CD4-positive, alpha-beta T cell treated with Interleukin-6 for 4 hours (primary cell): ENCODE data around the gene CD248.
A peak's percentile ranks its signal among the peaks of the same experiment; 100 is the strongest.

Source experiments
- DNase-seq: peaks from one replicate; pipeline ENCODE4 v3.0.0-alpha.2; 2020; ENCODE audit warnings: mixed read lengths

The CD248 gene

DNA sequence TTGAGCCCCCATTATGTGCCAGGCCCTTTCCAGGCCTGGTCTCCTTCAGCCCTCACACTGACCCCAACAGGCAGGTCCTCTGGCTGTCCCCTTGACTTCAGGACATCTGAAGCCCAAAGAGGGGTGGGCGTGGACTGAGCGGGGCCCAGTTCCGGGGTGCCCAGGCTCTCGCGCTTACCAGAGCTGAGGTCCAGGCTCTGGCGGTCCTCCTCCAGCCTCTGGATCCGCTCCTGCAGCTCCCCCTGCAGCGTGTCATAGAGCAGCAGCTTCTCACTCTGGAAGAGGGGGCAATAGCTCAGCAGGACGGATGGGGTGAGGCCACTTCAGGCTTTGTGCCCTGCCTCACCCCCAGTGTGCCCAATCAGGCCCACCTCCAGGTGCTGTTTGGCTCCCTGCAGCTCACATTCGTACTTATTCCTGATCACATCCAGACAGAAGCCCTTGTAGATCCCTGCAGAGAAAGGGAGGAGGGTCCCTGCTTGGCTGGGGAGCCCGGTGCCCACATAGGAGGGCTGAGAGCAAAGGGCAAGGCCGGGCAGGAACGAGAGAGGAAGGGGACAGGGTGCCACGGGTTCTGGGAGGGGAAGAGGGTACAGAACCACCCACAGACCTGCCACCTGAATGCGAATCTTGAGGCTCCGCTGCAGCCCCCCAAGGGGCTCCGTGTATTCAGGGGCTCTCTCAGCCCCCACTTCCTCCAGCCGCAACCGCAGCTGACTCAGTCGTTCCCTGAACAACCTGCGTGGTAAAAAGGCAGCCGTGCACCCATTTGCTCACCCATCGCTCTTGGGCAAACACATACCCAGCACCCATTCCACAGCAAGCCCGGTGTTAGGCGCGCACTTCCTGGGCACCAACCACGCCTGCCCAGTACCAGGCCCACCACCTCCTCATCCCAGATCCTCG is 24.0 kb upstream of the CD248 start:
- DNase-seq: no peak

- no peak for DNase-seq
Measured at GRCh38 chr11:66339686-66340483, 23.0 kb upstream of the CD248 start.

DNA sequence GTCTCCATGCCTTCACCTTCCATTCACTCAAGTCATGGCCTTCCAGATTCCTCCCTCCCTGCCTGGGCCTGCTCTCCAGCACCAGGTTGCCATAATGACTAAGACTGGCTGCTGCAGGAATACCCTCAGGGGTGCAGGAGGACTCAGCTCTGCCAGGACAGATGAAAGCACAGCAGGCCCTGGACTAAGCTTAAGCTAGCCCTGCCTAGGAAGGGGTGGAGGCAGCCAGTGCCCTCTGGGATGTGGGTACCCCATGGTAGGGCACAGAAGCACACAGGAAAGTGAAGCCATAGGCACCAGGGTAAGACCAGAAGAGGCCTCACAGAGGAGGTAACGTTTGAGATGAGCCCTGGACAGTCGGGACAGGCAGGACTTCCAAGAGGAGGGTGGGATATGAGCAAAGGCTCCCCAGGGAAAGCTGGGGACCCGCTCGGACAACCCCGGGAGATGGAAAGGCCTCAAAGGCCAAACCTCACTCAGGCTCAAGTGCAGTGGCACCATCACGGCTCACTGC is 22.4 kb upstream of the CD248 start:
- no peak for DNase-seq

DNA sequence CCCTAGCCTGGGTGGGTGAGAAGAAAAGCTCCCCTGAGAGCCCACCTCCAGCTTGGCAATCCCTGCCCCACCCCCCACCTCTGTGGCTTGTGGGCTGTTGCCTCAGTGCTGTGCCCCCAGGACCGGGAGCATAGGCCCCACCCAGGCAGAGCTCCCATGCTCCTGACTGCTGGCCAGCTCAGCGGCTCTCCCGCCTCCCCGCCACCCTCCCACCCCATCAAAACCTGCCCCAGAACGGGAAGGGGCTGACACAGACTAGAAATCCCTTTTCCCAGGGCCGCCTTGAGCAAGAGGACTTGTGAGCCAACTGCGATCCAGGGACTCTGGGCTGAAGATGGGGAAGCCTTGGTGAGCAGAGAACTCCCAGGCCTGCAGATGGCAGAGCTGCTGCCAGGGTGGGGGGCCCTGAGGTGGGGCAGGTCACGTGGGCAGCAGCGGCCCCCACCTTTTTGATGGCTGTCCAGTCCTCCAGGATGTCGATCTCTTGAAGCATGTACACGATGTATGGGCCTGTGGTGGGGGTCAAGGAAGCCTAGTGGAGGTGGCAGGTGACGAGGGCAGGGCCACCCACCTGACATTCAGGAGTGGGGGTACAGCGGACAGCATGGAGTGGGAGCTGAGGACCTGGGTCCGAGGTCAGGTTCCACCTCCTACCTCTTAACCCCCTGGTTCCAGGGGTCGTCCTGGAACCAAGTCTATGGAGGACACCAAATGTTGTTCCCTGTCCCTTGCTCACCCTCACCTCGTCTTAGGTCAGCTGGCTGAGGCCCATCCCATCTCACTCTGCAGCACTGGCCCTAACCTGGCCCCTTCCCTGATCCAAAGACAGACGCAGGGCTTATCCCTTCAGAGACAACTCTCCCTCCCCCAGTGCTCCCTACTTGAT is 21.7 kb upstream of the CD248 start:
- DNase-seq: no peak

DNA sequence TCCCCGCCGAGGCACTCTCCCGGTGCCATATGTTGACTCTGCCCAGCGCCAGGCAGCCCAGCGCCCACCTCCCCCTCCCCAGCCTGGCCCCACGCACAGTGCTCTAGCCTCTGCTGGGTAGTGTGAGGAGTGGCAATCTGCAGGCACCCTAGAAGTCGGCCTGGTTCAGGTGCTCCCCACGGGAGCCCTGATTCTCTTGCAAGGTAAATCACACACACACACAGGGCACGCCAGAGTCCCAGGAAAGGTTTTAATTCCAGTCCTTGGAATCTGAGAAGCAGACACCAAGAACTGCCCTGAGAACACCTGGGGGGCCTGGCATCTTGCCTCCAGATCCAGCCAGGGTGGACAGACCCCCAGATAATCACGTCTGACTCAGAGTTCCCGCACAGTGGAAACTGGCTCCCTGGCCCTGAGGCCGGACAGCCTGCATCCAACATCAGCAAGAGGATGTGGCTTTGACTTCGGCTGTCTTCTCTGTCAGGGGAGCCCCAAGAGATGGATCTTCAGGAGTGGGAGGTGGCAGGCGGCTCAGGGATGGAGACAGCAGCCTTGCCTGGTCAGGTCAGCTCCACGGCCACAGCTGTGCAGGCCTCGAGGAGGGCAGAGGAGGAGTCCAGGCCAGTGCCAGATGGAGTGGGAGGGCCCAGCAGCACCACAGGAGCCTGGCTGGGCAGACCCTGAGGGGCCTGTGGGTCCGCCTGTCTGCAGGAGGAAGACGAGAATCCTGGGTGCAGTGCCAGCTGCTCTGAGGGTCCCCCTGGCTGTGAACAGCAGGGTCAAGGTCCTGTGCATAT is 20.5 kb upstream of the CD248 start:
- DNase-seq: no peak

- DNase-seq: peak; percentile 40
Measured at GRCh38 chr11:66336234-66337102, 19.6 kb upstream of the CD248 start, which contains the start of gene RIN1. TSS of gene RIN1 (minus strand) at chr11:66336434. CDS start at chr11:66336402, 32 bp downstream.

DNA sequence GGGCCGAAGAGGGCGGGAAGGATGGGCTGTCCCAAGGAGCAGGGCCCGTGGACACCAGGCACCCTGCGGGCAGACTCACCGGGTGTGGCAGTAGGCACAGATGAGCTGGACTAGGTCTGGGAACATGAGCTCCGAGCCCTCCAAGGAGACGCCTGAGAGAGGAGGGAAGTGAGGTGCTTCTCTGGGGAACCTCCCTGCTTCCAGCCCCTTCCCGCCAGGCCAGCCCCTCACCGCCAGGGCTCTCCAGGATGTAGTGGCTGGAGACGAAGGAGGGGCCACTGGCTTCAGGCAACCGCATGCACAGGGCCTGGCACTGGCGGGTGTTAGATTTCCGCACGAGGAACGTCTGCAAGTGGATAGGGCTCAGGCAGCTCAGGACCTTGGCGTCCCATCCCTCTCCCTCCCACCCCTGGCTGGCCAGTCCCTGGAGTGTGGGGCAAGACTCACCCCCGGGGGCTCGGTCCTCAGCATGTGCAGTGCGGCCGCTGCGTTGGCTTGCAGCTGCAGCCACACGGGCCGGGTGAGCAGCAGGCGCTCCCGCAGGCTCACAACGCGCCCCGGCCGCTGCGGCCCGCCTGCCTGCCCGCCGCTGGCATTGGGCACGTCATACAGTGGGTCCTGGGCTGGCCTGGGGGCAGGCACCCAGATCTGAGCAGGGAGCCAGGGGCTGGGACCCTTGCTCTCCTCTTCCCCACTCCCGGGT is 18.8 kb upstream of the CD248 start:
- no peak for DNase-seq

DNA sequence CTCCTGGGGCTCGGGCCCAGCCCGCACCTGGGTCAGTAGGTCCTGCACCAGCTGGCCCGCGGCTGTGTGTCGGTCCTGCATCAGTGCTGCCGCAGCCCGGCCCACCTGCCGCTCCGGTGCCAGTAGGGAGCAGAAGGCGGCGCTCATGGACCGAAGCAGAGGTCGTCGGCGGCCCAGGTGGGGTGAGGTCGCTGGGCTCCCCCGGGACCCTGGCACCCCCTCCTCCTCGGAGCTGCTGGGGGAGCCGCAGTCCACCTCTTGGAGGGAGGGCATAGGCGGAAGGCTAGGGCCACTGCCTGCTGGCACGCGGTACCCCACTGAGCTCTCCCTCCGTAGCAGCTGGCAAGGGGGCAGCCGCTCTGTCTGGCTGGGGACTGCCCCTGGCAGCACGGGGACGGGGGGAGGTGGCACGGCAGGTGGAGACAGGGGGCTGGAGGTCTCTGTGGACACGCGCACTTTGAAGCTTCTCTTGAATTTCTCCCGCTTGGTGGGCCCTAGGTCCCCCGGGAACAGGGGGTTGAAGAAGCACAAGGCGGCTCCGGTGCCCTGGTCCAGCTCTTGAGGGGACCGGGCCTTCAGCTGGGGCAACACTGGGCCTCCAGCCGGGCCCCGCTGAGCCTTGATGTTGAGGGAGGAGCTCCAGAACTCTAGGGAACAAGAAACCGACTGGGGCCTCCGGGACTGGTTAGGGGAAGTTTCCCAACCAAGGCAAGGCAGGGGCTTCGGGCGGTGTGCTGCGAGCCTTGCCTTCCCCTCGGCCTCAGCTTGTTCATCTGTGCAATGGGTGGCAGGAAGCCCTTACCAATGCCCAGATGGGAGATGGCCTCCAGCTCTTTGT is 18.0 kb upstream of the CD248 start:
- DNase-seq: no peak

- DNase-seq: no peak
Measured at GRCh38 chr11:66333896-66334604, 17.2 kb upstream of the CD248 start.

DNA sequence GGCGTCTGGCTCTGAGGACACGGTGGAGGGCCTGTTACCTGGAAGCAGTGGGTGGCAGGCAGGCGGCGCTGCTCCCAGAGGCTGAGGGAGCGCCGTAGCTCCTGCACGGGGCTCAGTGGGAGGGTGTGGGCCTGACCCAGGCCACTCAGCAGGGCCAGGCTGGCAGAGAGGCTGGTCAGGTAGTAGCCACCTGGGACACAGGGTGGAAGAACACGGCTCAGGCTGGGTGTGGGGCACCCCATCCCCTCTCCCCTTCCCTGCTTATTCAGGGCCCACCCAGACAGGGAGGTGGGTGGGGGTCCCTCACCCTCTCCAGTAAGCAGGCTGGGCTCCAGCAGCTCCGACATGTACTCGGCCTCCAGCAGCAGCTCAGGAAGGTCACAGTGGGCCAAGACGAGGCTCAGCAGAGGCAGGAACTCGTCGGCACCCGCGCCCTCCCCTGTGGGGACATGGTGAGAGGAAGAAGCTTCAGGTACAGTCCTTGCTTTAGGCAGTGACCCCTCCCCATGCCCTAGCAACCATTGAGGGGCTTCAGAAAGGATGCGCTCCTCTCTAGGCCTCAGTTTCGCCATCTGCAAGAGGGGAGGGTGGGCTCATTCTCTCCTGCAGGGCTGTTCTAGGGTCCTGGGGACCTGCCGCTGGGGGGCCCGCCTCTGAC is 16.5 kb upstream of the CD248 start:
- no peak for DNase-seq

DNA sequence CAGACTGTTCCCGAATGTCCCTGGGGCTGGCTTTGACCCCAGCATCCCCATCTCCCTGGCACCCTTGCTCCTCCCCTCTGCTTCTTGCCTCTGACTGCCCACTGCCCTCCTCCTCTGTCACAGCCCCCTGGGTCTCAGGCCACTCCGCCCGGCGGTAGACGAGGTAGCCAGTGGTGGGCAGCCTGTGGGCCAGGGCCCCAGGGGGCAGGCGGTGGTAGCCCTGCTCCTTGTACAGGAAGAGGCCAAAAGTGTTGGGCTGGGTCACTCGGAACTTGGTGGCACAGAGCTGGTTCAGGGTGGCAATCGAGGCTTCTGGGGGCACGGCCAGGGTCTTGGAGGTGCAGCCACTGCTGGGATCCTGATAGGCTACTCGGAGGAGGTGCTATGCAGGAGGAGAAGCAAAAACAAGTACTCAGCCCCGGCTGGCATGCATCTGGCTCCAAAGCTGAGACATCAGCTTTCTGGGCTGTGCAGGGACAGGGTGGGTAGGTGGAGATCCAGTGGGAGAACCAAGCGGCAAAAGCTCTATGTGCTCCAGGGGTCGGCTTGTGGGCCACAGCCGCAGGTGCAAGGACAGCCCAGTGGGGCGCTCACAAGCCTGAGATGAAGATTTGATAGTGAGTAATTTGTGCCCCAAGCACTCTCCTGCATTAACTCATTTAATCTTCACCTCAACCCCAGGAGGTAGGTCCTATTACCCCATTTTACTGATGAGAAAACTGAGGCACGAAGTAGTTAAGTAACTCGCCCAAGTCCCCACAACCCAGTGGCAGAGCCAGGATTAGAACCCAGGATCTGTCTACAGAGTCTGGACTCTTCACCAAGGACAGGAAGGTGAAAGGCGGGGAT is 15.8 kb upstream of the CD248 start:
- DNase-seq: no peak

DNA sequence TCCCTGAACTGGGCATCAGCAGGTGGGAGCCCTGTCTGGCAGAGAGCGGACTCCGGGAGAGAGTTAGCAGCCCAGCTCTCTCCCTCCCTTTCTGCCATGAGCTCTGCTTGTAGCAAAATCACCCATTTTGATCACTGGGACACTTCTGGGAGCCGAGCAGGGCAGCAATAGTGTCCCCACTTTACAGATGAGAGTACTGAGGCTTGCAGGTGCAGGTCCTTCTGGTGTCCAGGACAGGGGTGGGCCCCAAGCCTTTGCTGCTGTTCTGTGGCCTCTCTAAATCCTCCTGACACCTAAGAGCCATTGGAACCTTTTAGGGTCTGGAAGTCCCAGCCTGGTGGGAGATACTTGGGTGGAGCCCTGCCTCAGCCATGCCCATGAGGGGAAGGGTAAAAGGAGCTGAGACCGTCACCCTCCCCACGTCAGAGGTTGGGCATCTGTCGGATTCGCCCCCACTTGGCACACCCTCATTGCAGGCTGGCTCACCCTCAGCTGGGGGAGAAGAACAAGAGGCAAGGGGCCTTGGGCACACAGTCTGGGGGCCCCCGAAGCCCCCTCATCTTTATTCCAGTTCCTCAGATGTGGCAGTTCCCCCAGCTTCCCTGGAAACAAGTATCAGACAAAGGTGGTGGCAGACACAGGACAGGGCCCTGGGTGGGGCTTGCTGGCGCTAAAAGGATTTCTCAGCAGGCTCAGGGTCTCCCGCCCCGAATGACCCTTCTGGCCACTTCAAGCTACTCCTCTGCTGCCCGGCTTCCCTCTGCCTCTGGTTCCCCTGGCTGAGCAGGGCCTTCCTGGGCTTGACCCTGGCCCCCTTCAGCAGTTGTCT is 14.9 kb upstream of the CD248 start:
- no peak for DNase-seq

DNA sequence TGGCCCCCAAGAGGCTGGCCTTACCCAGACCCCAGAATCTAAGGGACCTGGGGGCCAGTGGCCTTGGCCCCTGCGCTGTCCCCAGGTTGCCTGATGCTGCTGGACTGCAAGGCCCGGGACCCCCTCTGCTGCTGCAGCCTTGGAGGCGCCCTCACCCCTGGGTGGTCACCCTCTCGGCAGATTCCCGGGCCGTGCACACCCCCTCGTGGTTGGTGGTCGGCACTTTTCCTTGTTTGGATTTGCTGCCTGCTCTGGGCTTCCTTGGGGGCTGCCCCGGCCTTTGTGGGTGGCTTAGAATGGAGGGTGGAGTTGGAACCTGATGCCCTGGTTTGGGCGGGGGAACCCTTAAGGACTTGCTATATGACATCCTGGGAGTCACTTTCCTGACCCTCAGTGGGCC is 14.1 kb upstream of the CD248 start:
- DNase-seq: no peak

DNA sequence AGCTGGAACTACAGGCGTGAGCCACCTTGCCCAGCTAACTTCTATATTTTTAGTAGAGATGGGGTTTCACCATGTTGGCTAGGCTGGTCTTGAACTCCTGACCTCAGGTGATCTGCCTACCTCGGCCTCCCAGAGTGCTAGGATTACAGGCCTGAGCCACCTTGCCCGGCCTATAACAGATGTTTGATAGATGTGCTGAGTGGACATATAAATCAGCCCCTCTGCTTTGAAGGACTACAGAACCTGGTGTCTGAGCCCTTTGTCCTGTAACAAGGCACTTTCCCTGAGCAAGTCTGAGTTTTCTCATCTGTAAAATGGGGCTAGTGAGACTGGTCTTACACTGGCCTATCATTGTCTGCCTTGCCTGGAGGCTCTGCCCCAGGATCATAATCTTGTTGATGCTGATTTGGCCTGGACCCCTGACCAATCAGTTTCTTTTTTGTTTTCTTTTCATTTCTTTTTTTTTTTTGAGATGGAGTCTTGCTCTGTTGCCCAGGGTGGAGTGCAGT is 12.4 kb upstream of the CD248 start:
- no peak for DNase-seq

- peak; percentile 88 for DNase-seq
Measured at GRCh38 chr11:66328302-66329144, 11.7 kb upstream of the CD248 start.
